ENCODE data around the gene EPHA4. TPM values are rescaled to one million over a fixed set of nuclear protein-coding genes. Genes with fewer than 3 reads are reported as not detected.

The EPHA4 gene
- total RNA-seq, 2 experiments from 2014 or later: 0.23 TPM; not detected in 1

DNA sequence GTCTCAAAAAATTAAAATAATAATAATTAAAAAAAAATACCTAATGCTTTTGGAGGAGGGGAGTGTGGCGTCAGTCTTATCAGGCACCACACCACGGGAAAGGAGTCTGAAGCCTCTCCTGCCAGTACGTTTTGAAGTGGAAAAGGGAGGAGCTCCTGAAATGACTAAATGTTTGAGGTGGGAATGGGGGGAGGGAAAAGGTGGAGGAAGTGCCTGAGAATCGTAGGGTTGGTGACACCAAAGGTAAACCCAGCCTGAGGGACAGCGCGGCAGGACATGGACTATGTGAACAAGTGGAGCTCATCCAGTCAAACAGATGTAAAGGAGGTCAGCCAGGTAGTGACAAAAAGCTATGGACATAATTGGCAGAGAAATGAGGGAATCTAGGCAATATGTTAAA, 42.2 kb upstream of the EPHA4 start:
- Histone ChIP-seq H3K27ac (ENCODE audit: low read depth, low read length, poor library complexity, severe bottlenecking) (no peak overlapping the region), H3K4me2 (ENCODE audit: low read length) (no peak overlapping the region), H3K36me3 (ENCODE audit: insufficient read depth, low read length) (no peaks in the 10 kb centered on the region), H3K9me3 (ENCODE audit: low read length) (no peaks in the 10 kb centered on the region), H3K4me3 (ENCODE audit: low read depth, low read length, poor library complexity, severe bottlenecking) (no peak overlapping the region), H3K4me1 (ENCODE audit: insufficient read depth, low read length, poor library complexity, severe bottlenecking) (no peaks in the 10 kb centered on the region), H3K9me2 (ENCODE audit: insufficient read depth, low read length) (no peaks in the 10 kb centered on the region), H3K79me2 (ENCODE audit: insufficient read depth, low read depth, low read length) (no peaks in the 10 kb centered on the region), H2AFZ (ENCODE audit: low read length) (no peak overlapping the region), H4K20me1 (ENCODE audit: insufficient read depth, low read length) (no peaks in the 10 kb centered on the region)
- no TSS peak for BruUV-seq (replicated peaks)
- POLR2A ChIA-PET: interaction anchor here (0.6 to 0.7 kb wide), 3 partner anchors 16 to 802 kb away, joined by 3 to 4 read pairs (median 3); no protein-coding TSS in a partner anchor
- CTCF ChIA-PET (ENCODE audit: unreplicated experiment): no interaction called here
- intact Hi-C loops (cut with micrococcal nuclease; ENCODE audit: unreplicated experiment): no loop called here
- TF ChIP-seq EZH2phosphoT487 (IDR thresholded peaks at IDR 0.05; ENCODE audit: borderline replicate concordance, low read depth, low read length): no peak
- TF ChIP-seq, protein P1, sequence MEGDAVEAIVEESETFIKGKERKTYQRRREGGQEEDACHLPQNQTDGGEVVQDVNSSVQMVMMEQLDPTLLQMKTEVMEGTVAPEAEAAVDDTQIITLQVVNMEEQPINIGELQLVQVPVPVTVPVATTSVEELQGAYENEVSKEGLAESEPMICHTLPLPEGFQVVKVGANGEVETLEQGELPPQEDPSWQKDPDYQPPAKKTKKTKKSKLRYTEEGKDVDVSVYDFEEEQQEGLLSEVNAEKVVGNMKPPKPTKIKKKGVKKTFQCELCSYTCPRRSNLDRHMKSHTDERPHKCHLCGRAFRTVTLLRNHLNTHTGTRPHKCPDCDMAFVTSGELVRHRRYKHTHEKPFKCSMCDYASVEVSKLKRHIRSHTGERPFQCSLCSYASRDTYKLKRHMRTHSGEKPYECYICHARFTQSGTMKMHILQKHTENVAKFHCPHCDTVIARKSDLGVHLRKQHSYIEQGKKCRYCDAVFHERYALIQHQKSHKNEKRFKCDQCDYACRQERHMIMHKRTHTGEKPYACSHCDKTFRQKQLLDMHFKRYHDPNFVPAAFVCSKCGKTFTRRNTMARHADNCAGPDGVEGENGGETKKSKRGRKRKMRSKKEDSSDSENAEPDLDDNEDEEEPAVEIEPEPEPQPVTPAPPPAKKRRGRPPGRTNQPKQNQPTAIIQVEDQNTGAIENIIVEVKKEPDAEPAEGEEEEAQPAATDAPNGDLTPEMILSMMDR (conservative IDR thresholded peaks at IDR 0.05; ENCODE audit: low read length): no peak
- DNase-seq (ENCODE audit: low spot score): no peak

DNA sequence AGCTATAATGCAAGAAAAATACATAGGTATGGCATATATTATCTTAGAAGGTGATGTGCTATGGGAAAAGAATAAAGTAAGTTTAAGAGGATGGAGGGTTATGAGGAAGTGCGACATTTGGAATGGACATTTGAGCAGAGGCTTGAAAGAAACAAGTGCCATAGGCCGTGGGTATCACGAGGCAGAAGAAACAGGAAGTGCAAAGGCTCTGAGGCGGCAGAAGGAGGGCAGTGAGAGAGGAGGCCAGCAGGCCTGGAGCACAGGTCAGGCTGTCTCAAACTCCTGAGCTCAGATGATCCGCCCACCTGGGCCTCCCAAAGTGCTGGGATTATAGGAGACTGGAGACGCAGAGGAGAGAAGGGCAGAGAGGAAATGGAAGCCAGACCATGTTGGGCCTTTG, 40.7 kb upstream of the EPHA4 start:
- DNase-seq (ENCODE audit: low spot score): no peak
- ChIA-PET CTCF (ENCODE audit: unreplicated experiment) (no interaction called here), POLR2A (no interaction called here)
- no peaks in the 10 kb centered on the region for H4K20me1 ChIP-seq (ENCODE audit: insufficient read depth, low read length)
- TF ChIP-seq, protein P1 (conservative IDR thresholded peaks at IDR 0.05; ENCODE audit: low read length): no peak
- TF ChIP-seq EZH2phosphoT487 (IDR thresholded peaks at IDR 0.05; ENCODE audit: borderline replicate concordance, low read depth, low read length): no peak
- no TSS peak for BruUV-seq (replicated peaks)
- no peaks in the 10 kb centered on the region for H3K9me3 ChIP-seq (ENCODE audit: low read length)
- H3K9me2 ChIP-seq (ENCODE audit: insufficient read depth, low read length): no peaks in the 10 kb centered on the region
- no peaks in the 10 kb centered on the region for H3K4me1 ChIP-seq (ENCODE audit: insufficient read depth, low read length, poor library complexity, severe bottlenecking)
- H3K4me2 ChIP-seq (ENCODE audit: low read length): no peak overlapping the region
- H2AFZ ChIP-seq (ENCODE audit: low read length): no peak overlapping the region
- no peak overlapping the region for H3K27ac ChIP-seq (ENCODE audit: low read depth, low read length, poor library complexity, severe bottlenecking)
- intact Hi-C loops (cut with micrococcal nuclease; ENCODE audit: unreplicated experiment): no loop called here
- H3K4me3 ChIP-seq (ENCODE audit: low read depth, low read length, poor library complexity, severe bottlenecking): no peak overlapping the region
- no peaks in the 10 kb centered on the region for H3K36me3 ChIP-seq (ENCODE audit: insufficient read depth, low read length)
- H3K79me2 ChIP-seq (ENCODE audit: insufficient read depth, low read depth, low read length): no peaks in the 10 kb centered on the region

DNA sequence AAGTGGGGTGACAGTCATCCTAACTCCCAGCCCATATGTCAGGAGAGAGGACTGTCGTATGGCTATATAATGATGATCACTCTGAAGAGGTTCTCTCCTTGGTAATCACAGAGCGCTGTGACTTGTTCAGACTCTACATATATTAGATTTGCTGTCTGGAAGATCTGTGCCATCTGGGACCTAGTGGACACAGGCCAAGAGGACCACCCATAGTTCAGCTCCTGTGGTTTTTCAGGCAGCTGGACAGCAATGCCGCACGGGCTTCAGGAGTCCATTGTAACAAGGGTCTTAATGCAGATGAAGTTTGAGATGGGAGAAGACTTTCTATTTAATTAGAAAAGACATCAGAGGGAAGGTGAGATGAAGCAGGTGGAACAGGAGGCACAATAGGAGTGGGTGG, 40.1 kb upstream of the EPHA4 start:
- Histone ChIP-seq H3K4me2 (ENCODE audit: low read length) (no peak overlapping the region), H3K4me3 (ENCODE audit: low read depth, low read length, poor library complexity, severe bottlenecking) (no peak overlapping the region), H4K20me1 (ENCODE audit: insufficient read depth, low read length) (no peaks in the 10 kb centered on the region), H3K36me3 (ENCODE audit: insufficient read depth, low read length) (no peaks in the 10 kb centered on the region), H3K79me2 (ENCODE audit: insufficient read depth, low read depth, low read length) (no peaks in the 10 kb centered on the region), H3K4me1 (ENCODE audit: insufficient read depth, low read length, poor library complexity, severe bottlenecking) (no peaks in the 10 kb centered on the region), H3K9me2 (ENCODE audit: insufficient read depth, low read length) (no peaks in the 10 kb centered on the region), H3K27ac (ENCODE audit: low read depth, low read length, poor library complexity, severe bottlenecking) (no peak overlapping the region), H2AFZ (ENCODE audit: low read length) (no peak overlapping the region), H3K9me3 (ENCODE audit: low read length) (no peaks in the 10 kb centered on the region)
- no peak for DNase-seq (ENCODE audit: low spot score)
- ChIA-PET POLR2A (no interaction called here), CTCF (ENCODE audit: unreplicated experiment) (no interaction called here)
- TF ChIP-seq EZH2phosphoT487 (IDR thresholded peaks at IDR 0.05; ENCODE audit: borderline replicate concordance, low read depth, low read length): no peak
- TF ChIP-seq, protein P1 (conservative IDR thresholded peaks at IDR 0.05; ENCODE audit: low read length): no peak
- BruUV-seq (replicated peaks): no TSS peak
- intact Hi-C loops (cut with micrococcal nuclease; ENCODE audit: unreplicated experiment): no loop called here
